ENCODE data around the gene ATXN7L3. TPM values are rescaled to one million over a fixed set of nuclear protein-coding genes. Genes with fewer than 3 reads are reported as not detected.

The ATXN7L3 gene
- total RNA-seq, 1 experiment from 2014 or later = 59.3 TPM

DNA sequence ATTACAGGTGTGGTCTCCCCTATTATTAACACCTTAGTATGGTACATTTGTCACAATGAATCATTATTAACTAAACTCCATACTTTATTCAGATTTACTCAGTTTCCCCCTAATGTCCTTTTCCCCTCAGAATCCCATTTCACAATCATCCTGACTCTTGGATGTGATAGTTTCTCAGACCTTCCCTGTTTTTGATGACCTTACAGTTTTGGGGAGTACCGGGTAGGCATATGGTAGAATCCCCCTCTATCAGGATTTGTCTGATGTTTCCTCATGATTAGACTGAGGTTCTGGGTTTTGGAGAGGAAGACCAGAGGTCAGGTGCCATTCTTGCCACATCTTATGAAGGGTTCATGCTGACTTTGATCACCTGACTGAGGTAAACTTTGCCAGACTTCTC, 35.2 kb downstream of the ATXN7L3 start:
- no peak overlapping the region for H3K27ac ChIP-seq
- no peak overlapping the region for H3K4me3 ChIP-seq
- intact Hi-C loops (cut with micrococcal nuclease; ENCODE audit: unreplicated experiment) = no loop called here
- no peaks in the 10 kb centered on the region for H3K9me2 ChIP-seq (ENCODE audit: insufficient read depth)
- no peaks in the 10 kb centered on the region; the same call in 1 of the 2 replicates for H3F3A ChIP-seq (ENCODE audit: insufficient read depth, low read depth)
- no peaks in the 10 kb centered on the region for H4K20me1 ChIP-seq (ENCODE audit: insufficient read depth)
- H3K4me2 ChIP-seq = no peak overlapping the region
- POLR2A ChIA-PET (ENCODE audit: unreplicated experiment) = no interaction called here
- CTCF ChIA-PET = no interaction called here
- no TSS peak for BruUV-seq (replicated peaks)
- TF ChIP-seq CTCF (conservative IDR thresholded peaks at IDR 0.05) = no peak
- TF ChIP-seq EZH2 (IDR thresholded peaks at IDR 0.05; ENCODE audit: low read depth) = no peak
- H3K9me3 ChIP-seq (ENCODE audit: insufficient read depth, low read depth) = no peaks in the 10 kb centered on the region
- DNase-seq = no peak
- H3K4me1 ChIP-seq (replicated peaks; ENCODE audit: insufficient read depth) = no peaks in the 10 kb centered on the region
- H2AFZ ChIP-seq = no peak overlapping the region
- no peaks in the 10 kb centered on the region for H3K79me2 ChIP-seq (ENCODE audit: low read depth)
- H3K27me3 ChIP-seq (ENCODE audit: insufficient read depth, low read depth) = no peaks in the 10 kb centered on the region
- no peaks in the 10 kb centered on the region for H3K36me3 ChIP-seq (ENCODE audit: low read depth)

DNA sequence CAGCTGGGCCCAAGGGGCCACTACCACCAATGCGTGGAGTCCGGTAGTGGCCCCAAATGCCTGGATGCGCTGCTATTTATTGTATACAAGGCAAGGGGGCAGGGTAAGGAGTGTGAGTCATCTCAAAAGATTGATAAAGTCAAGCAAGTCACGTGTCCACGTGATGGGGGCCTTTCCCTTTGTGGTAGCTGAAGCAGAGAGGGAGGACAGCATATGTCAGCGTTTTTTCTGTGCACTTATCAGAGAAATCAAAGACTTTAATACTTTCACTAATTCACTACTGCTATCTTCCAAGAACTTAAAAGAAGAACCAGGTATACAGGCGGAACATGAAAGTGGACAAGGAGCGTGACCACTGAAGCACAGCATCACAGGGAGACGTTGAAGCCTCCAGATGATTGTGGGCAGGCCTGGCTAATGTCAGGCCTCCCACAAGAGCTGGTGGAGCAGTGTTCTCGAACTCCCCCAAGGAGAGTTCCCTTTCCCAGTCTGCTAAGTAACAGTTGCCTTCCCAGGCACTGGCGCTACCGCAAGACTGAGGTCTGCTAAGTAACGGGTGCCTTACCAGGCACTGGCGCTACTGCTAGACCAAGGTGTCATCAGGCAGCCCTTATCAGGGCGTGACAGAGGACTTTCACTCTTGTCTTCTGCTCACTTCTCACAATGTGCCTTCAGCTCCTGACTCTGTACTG, 40.0 kb downstream of the ATXN7L3 start:
- Histone ChIP-seq H3K27ac (no peak overlapping the region), H2AFZ (no peak overlapping the region), H3K4me3 (no peak overlapping the region), H3K9me2 (ENCODE audit: insufficient read depth) (no peaks in the 10 kb centered on the region), H3K9me3 (ENCODE audit: insufficient read depth, low read depth) (no peaks in the 10 kb centered on the region), H3K79me2 (ENCODE audit: low read depth) (no peaks in the 10 kb centered on the region), H3K4me1 (replicated peaks; ENCODE audit: insufficient read depth) (no peaks in the 10 kb centered on the region), H4K20me1 (ENCODE audit: insufficient read depth) (no peaks in the 10 kb centered on the region), H3K27me3 (ENCODE audit: insufficient read depth, low read depth) (no peaks in the 10 kb centered on the region), H3K36me3 (ENCODE audit: low read depth) (no peaks in the 10 kb centered on the region; the same call in 1 of the 2 replicates), H3F3A (ENCODE audit: insufficient read depth, low read depth) (no peaks in the 10 kb centered on the region; the same call in 1 of the 2 replicates), H3K4me2 (no peak overlapping the region)
- POLR2A ChIA-PET (ENCODE audit: unreplicated experiment) = no interaction called here
- BruUV-seq (replicated peaks) = no TSS peak
- CTCF ChIA-PET = no interaction called here
- intact Hi-C loops (cut with micrococcal nuclease; ENCODE audit: unreplicated experiment) = no loop called here
- DNase-seq = no peak
- TF ChIP-seq CTCF (conservative IDR thresholded peaks at IDR 0.05) (no peak), EZH2 (IDR thresholded peaks at IDR 0.05; ENCODE audit: low read depth) (no peak)

GRCh38 chr17:44155488-44155887, 44.2 kb downstream of the ATXN7L3 start:
- H3K4me1 ChIP-seq (replicated peaks; ENCODE audit: insufficient read depth) = no peaks in the 10 kb centered on the region
- H3K27ac ChIP-seq = no peak overlapping the region
- intact Hi-C loops (cut with micrococcal nuclease; ENCODE audit: unreplicated experiment) = no loop called here
- CTCF ChIA-PET = no interaction called here
- POLR2A ChIA-PET (ENCODE audit: unreplicated experiment) = no interaction called here
- 0 out of 2 replicates have a peak, but pooled peaks cover 5% of the 10 kb centered on the region for H3K79me2 ChIP-seq (ENCODE audit: low read depth)
- no peak overlapping the region for H3K4me3 ChIP-seq
- DNase-seq = no peak
- no peaks in the 10 kb centered on the region for H3F3A ChIP-seq (ENCODE audit: insufficient read depth, low read depth)
- H2AFZ ChIP-seq = no peak overlapping the region
- no peaks in the 10 kb centered on the region for H3K9me2 ChIP-seq (ENCODE audit: insufficient read depth)
- H3K9me3 ChIP-seq (ENCODE audit: insufficient read depth, low read depth) = no peaks in the 10 kb centered on the region
- no peaks in the 10 kb centered on the region for H3K27me3 ChIP-seq (ENCODE audit: insufficient read depth, low read depth)
- no peaks in the 10 kb centered on the region for H4K20me1 ChIP-seq (ENCODE audit: insufficient read depth)
- BruUV-seq (replicated peaks) = no TSS peak
- no peaks in the 10 kb centered on the region; the same call in 1 of the 2 replicates for H3K36me3 ChIP-seq (ENCODE audit: low read depth)
- TF ChIP-seq EZH2 (IDR thresholded peaks at IDR 0.05; ENCODE audit: low read depth) = no peak
- TF ChIP-seq CTCF (conservative IDR thresholded peaks at IDR 0.05) = no peak
- H3K4me2 ChIP-seq = no peak overlapping the region

All from PC-9 (cell line).